Measurements from ENCODE around the gene TUT1.

DNA sequence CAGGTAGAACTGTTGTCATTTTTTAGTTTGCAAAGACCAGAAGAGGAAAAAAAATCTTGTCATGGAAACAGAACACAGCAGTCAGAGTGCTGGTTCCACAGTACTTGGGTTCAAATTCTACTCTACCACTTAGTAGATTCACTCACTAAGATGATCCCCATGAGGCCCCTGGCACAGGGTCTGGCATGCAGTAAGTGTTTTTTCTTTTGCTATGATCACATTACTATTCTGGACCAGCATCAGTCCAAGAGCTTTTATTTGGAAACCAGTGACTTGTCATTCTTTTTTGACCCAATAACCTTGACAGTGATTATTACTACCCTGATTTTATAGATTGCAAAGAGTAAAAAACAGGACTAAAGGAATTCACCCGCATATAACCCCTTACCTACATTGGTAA, 21.7 kb downstream of the TUT1 start:
- TF ChIP-seq, protein P1, sequence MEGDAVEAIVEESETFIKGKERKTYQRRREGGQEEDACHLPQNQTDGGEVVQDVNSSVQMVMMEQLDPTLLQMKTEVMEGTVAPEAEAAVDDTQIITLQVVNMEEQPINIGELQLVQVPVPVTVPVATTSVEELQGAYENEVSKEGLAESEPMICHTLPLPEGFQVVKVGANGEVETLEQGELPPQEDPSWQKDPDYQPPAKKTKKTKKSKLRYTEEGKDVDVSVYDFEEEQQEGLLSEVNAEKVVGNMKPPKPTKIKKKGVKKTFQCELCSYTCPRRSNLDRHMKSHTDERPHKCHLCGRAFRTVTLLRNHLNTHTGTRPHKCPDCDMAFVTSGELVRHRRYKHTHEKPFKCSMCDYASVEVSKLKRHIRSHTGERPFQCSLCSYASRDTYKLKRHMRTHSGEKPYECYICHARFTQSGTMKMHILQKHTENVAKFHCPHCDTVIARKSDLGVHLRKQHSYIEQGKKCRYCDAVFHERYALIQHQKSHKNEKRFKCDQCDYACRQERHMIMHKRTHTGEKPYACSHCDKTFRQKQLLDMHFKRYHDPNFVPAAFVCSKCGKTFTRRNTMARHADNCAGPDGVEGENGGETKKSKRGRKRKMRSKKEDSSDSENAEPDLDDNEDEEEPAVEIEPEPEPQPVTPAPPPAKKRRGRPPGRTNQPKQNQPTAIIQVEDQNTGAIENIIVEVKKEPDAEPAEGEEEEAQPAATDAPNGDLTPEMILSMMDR (IDR thresholded peaks at IDR 0.05): no peak
- no peak for TF ChIP-seq POLR2A (IDR thresholded peaks at IDR 0.05)
